GM23338 (cell line): ENCODE data around the gene SPINT2. TPM values are rescaled to one million over a fixed set of nuclear protein-coding genes. Genes with fewer than 3 reads are reported as not detected.

Source experiments
- ATAC-seq: fragments of 200-7000 bp; cut with Tn5 transposase; 3 replicates; pipeline ENCODE4 v1.9.1; 2020
- DNase-seq: peaks from one replicate; pipeline ENCODE4 v3.0.0-alpha.2; 2015; ENCODE audit warnings: low spot score
- H2AFZ ChIP-seq: fragments of 200-600 bp; sonication (generic); 2 replicates; pipeline ENCODE4 v1.8.0; 2016; ENCODE audit warnings: antibody characterized with exemption, mild to moderate bottlenecking, moderate library complexity
- H3F3A ChIP-seq: fragments of 200-600 bp; sonication (generic); replicated peaks from 2 replicates; pipeline ENCODE4 v1.8.0; 2017; ENCODE audit warnings: antibody characterized with exemption, mixed run types, low read depth
- H3K27ac ChIP-seq: fragments of 200-600 bp; sonication (generic); 2 replicates; pipeline ENCODE4 v1.6.1; 2016; ENCODE audit warnings: low read depth
- H3K27me3 ChIP-seq: fragments of 200-600 bp; sonication (generic); 2 replicates; pipeline ENCODE4 v1.8.0; 2016; ENCODE audit warnings: mild to moderate bottlenecking, mixed run types, moderate library complexity; ENCODE audit not compliant: insufficient read depth
- H3K36me3 ChIP-seq: fragments of 200-600 bp; sonication (generic); 2 replicates; pipeline ENCODE4 v1.8.0; 2016; ENCODE audit warnings: mild to moderate bottlenecking; ENCODE audit not compliant: insufficient read depth
- H3K4me1 ChIP-seq: fragments of 200-600 bp; sonication (generic); 2 replicates; pipeline ENCODE4 v1.8.0; 2016; ENCODE audit warnings: mild to moderate bottlenecking, moderate library complexity; ENCODE audit not compliant: insufficient read depth
- H3K4me2 ChIP-seq: fragments of 200-600 bp; sonication (generic); 2 replicates; pipeline ENCODE4 v1.7.1; 2017; ENCODE audit warnings: mixed run types
- H3K4me3 ChIP-seq: fragments of 200-600 bp; sonication (generic); 2 replicates; pipeline ENCODE4 v1.6.1; 2016; ENCODE audit warnings: mixed run types
- H3K79me2 ChIP-seq: fragments of 200-600 bp; sonication (generic); replicated peaks from 2 replicates; pipeline ENCODE4 v1.8.0; 2017; ENCODE audit warnings: mild to moderate bottlenecking; ENCODE audit not compliant: insufficient read depth
- H3K9me2 ChIP-seq: fragments of 200-600 bp; sonication (generic); 2 replicates; pipeline ENCODE4 v1.8.0; 2017; ENCODE audit not compliant: insufficient read depth
- H4K20me1 ChIP-seq: fragments of 200-600 bp; sonication (generic); replicated peaks from 2 replicates; pipeline ENCODE4 v1.8.0; 2017; ENCODE audit warnings: mild to moderate bottlenecking; ENCODE audit not compliant: insufficient read depth
- H3K27ac Mint-ChIP-seq: 2 replicates; pipeline ENCODE4 v1.8.0; 2020; ENCODE audit warnings: inconsistent platforms, mild to moderate bottlenecking, moderate library complexity, mixed read lengths
- H3K27me3 Mint-ChIP-seq: 3 replicates; pipeline ENCODE4 v1.8.0; 2022; ENCODE audit warnings: low read depth, mild to moderate bottlenecking, moderate library complexity, mixed read lengths, inconsistent platforms; ENCODE audit not compliant: insufficient read depth, poor library complexity
- H3K36me3 Mint-ChIP-seq: 3 replicates; pipeline ENCODE4 v1.8.0; 2021; ENCODE audit warnings: low read depth, mild to moderate bottlenecking, inconsistent platforms, moderate library complexity, mixed read lengths
- H3K4me1 Mint-ChIP-seq: 3 replicates; pipeline ENCODE4 v1.8.0; 2020; ENCODE audit warnings: mild to moderate bottlenecking, inconsistent platforms, mixed read lengths
- H3K4me3 Mint-ChIP-seq: 3 replicates; pipeline ENCODE4 v1.8.0; 2021; ENCODE audit warnings: moderate library complexity, mild to moderate bottlenecking, inconsistent platforms, mixed read lengths
- H3K9me3 Mint-ChIP-seq: 3 replicates; pipeline ENCODE4 v1.8.0; 2020; ENCODE audit warnings: moderate library complexity, mild to moderate bottlenecking, inconsistent platforms, mixed read lengths
- CREB1 ChIP-seq: fragments of 250-450 bp; sonication (Bioruptor Pico); IDR thresholded peaks from 2 replicates; pipeline ENCODE4 v1.5.0; 2020; ENCODE audit warnings: low read depth, mild to moderate bottlenecking, moderate library complexity
- CTCF ChIP-seq, 2 experiments: fragments of 200-600 bp in 1 of 2; sonication (generic) in 1 of 2; conservative IDR thresholded peaks; 2 replicates each; pipeline versions ENCODE4 v1.5.1 to v1.6.1; 2016 to 2017; ENCODE audit warnings: antibody characterized with exemption in 2 of 2, low read depth in 2 of 2, mild to moderate bottlenecking in 2 of 2, moderate library complexity in 1 of 2
- EZH2 ChIP-seq: fragments of 200-600 bp; sonication (generic); IDR thresholded peaks from one replicate; pipeline ENCODE4 v1.8.0; 2017; ENCODE audit warnings: antibody characterized with exemption, mild to moderate bottlenecking, low read depth; ENCODE audit not compliant: unreplicated experiment
- NANOG ChIP-seq: IDR thresholded peaks from 2 replicates; pipeline ENCODE4 v1.6.1; 2016; ENCODE audit warnings: antibody characterized with exemption, borderline replicate concordance
- POLR2AphosphoS5 ChIP-seq: IDR thresholded peaks from 2 replicates; pipeline ENCODE4 v1.6.1; 2016; ENCODE audit warnings: antibody characterized with exemption, low read depth
- REST ChIP-seq: IDR thresholded peaks from one replicate; pipeline ENCODE4 v1.6.1; 2018; ENCODE audit warnings: antibody characterized with exemption; ENCODE audit not compliant: unreplicated experiment
- STAT1 ChIP-seq: IDR thresholded peaks from one replicate; pipeline ENCODE4 v1.6.1; 2016; ENCODE audit warnings: antibody characterized with exemption; ENCODE audit not compliant: unreplicated experiment
- ZNF114 ChIP-seq: fragments of 250-450 bp; sonication (Bioruptor Pico); IDR thresholded peaks from 2 replicates; pipeline ENCODE4 v1.5.0; 2020; ENCODE audit warnings: mild to moderate bottlenecking, moderate library complexity
- ZNF331 ChIP-seq: fragments of 250-450 bp; sonication (Bioruptor Pico); IDR thresholded peaks from 2 replicates; pipeline ENCODE4 v1.5.0; 2020; ENCODE audit warnings: low read depth, mild to moderate bottlenecking, moderate library complexity
- polyA plus RNA-seq: library from polyadenylated mRNA; unstranded; fragments of >200 nt; fragmentation: Nextera tagmentation; extraction: Ambion mirVana; gene quantifications from 2 replicates; pipeline ENCODE4 v1.2.1, GENCODE V29; 2016
- total RNA-seq: library from RNA; depleted of rRNA; stranded (reverse); fragments of >200 nt; shearing (Covaris generic); gene quantifications from 2 replicates; pipeline ENCODE4 v1.2.3, GENCODE V29; 2014

The SPINT2 gene
- total and polyA plus RNA-seq, 2 experiments from 2014 or later = 319 to 468 TPM

GRCh38 chr19:38304352-38304865, 40.0 kb downstream of the SPINT2 start:
- DNase-seq (peak; percentile 52), ATAC-seq (peak; percentile 18)
- Histone ChIP-seq H3K4me2 (peak overlapping the region; percentile 98), H3K27me3 (no peaks in the 10 kb centered on the region; the same call in 1 of the 2 replicates), H3K4me1 (peaks cover 17% of the 10 kb centered on the region), H3K9me2 (no peaks in the 10 kb centered on the region), H3K36me3 (0 out of 2 replicates have a peak, but pooled peaks cover 3% of the 10 kb centered on the region), H3K27ac (peak overlapping the region; percentile 88), H2AFZ (peak overlapping the region; percentile 84), H3K79me2 (no peaks in the 10 kb centered on the region), H3K4me3 (peak overlapping the region; percentile 87), H4K20me1 (no peaks in the 10 kb centered on the region; the same call in 1 of the 2 replicates), H3F3A (peaks cover 13% of the 10 kb centered on the region; the same call in 1 of the 2 replicates)
- peaks cover 6% of the 10 kb centered on the region; the same call in 2 of the 3 replicates for H3K4me1 Mint-ChIP-seq
- TF ChIP-seq NANOG (no peak), CTCF (conservative IDR thresholded peaks at IDR 0.05; ENCODE audit: low read depth in 2 of 2) (no peak), ZNF114 (CRISPR knock-in tag) (no peak), CREB1 (CRISPR knock-in tag) (no peak), POLR2AphosphoS5 (no peak)
- H3K9me3 Mint-ChIP-seq = no peaks in the 10 kb centered on the region; the same call in 1 of the 3 replicates
- H3K27ac Mint-ChIP-seq = no peak overlapping the region
- peaks cover 3% of the 10 kb centered on the region; the same call in 2 of the 3 replicates for H3K36me3 Mint-ChIP-seq
- peak overlapping the region; percentile 75 for H3K4me3 Mint-ChIP-seq
- peaks cover 29% of the 10 kb centered on the region for H3K27me3 Mint-ChIP-seq

- Mint-ChIP-seq H3K4me3 (peak overlapping the region; percentile 75), H3K27ac (no peak overlapping the region), H3K9me3 (no peaks in the 10 kb centered on the region; the same call in 1 of the 3 replicates), H3K36me3 (peaks cover 3% of the 10 kb centered on the region; the same call in 2 of the 3 replicates), H3K4me1 (peaks cover 6% of the 10 kb centered on the region; the same call in 2 of the 3 replicates), H3K27me3 (peaks cover 29% of the 10 kb centered on the region)
- Histone ChIP-seq H3K9me2 (no peaks in the 10 kb centered on the region), H3K4me2 (peak overlapping the region; percentile 98), H3K27ac (peak overlapping the region; percentile 88), H3K4me3 (peak overlapping the region; percentile 87), H3K27me3 (no peaks in the 10 kb centered on the region; the same call in 1 of the 2 replicates), H3K4me1 (peaks cover 17% of the 10 kb centered on the region), H3K36me3 (0 out of 2 replicates have a peak, but pooled peaks cover 3% of the 10 kb centered on the region), H3K79me2 (no peaks in the 10 kb centered on the region), H4K20me1 (no peaks in the 10 kb centered on the region; the same call in 1 of the 2 replicates), H2AFZ (peak overlapping the region; percentile 69), H3F3A (peaks cover 13% of the 10 kb centered on the region; the same call in 1 of the 2 replicates)
- ATAC-seq (peak; percentile 83), DNase-seq (peak; percentile 98)
- TF ChIP-seq POLR2AphosphoS5 = peak; percentile 88
- TF ChIP-seq CREB1 (CRISPR knock-in tag) = no peak
These were observed 40.6 kb downstream of the SPINT2 start for GRCh38 chr19:38304866-38305429.

GRCh38 chr19:38306236-38306635, 41.9 kb downstream of the SPINT2 start:
- no peaks in the 10 kb centered on the region; the same call in 1 of the 2 replicates for H4K20me1 ChIP-seq
- Mint-ChIP-seq H3K9me3 (no peaks in the 10 kb centered on the region; the same call in 1 of the 3 replicates), H3K4me1 (no peaks in the 10 kb centered on the region; the same call in 2 of the 3 replicates), H3K27ac (no peak overlapping the region), H3K27me3 (peaks cover 24% of the 10 kb centered on the region), H3K36me3 (peaks cover 6% of the 10 kb centered on the region; the same call in 2 of the 3 replicates), H3K4me3 (no peak overlapping the region)
- peaks cover 13% of the 10 kb centered on the region; the same call in 1 of the 2 replicates for H3F3A ChIP-seq
- no peak for ATAC-seq
- no peaks in the 10 kb centered on the region for H3K9me2 ChIP-seq
- H2AFZ ChIP-seq = no peak overlapping the region
- no peak for DNase-seq
- H3K4me1 ChIP-seq = peaks cover 14% of the 10 kb centered on the region
- 0 out of 2 replicates have a peak, but pooled peaks cover 3% of the 10 kb centered on the region for H3K36me3 ChIP-seq
- H3K79me2 ChIP-seq = 0 out of 2 replicates have a peak, but pooled peaks cover 4% of the 10 kb centered on the region
- H3K4me3 ChIP-seq = no peak overlapping the region
- H3K27ac ChIP-seq = no peak overlapping the region
- H3K27me3 ChIP-seq = no peaks in the 10 kb centered on the region; the same call in 1 of the 2 replicates
- H3K4me2 ChIP-seq = no peak overlapping the region
- TF ChIP-seq EZH2 (no peak), ZNF331 (CRISPR knock-in tag) (no peak), CTCF (conservative IDR thresholded peaks at IDR 0.05; ENCODE audit: low read depth in 2 of 2) (no peak), REST (no peak), ZNF114 (CRISPR knock-in tag) (no peak), STAT1 (no peak)
